NCI-H446 (cell line): Measurements from ENCODE around the gene SLC20A1.
"Not testable (repeated sequence)": the region's sequence is repeated elsewhere in the genome, so short reads cannot be mapped to it uniquely, and the experiment has no call there.

Source experiments
- DNase-seq, 2 experiments: peaks; one replicate each; lab custom pipeline; 2025; lab: John Stamatoyannopoulos, UW

Gene SLC20A1

DNA sequence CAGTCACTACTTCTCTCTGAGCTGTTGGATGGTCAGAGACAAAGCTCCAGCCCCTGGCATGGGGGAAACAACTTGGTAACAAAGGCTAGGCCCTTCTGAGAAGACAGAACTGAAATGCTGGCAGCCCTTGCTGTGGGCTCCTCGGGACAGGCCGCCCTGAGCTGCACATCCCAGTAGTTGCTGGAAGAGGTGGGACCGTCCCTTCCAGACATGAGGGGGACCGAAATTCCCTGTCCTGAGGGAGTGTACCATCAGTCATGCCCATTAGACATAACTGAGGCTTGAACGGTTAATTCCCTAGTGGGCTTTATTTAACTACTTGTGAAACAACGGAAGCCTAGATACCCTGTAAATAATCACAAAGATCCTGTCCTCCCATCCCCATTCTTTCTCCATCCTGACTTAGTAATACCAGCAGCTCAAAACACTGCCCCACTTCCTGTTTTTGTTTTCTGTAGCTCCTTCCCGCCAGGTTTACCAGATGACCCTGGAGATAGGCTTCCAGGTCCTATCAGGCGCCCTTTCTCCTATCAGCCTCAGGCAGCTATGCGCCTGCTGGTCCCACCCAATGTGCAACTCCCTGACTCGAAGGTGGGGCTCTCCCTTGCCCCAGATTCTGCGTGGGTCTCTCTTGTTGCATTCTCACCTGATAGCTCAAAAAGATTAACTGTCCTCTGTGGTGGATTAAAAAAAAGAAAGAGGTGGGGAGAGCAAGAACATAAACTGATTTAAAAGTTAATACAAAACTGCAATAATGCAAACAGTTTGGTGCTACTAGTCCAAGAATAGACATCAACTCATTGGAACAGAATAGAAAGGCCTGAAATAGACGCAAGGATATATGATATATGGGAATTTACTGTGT is 38.0 kb downstream of the SLC20A1 start:
- DNase-seq, result no peak

DNA sequence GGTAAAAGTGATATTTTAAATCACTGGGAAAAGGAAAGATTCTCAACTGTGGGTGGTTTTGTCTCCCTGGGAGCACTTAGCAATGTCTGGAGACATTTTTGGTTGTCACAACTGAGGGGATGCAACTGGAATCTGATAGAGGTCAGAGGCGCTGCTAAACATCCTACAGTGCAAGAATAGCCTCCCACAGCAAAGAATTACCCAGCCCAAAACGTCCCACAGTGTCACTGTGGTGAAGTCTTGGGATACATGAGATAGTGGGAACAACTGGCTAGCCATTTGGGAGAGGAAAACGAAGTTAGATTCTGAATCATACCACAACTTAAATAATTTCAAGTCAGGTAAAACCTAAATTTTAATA is 38.7 kb downstream of the SLC20A1 start:
- DNase-seq, result no peak

GRCh38 chr2:112685271-112685884 is 39.6 kb downstream of the SLC20A1 start:
- DNase-seq, result no peak

- DNase-seq, result peak; percentile 8 to 87
Observed at GRCh38 chr2:112686348-112687217, 40.8 kb downstream of the SLC20A1 start.

DNA sequence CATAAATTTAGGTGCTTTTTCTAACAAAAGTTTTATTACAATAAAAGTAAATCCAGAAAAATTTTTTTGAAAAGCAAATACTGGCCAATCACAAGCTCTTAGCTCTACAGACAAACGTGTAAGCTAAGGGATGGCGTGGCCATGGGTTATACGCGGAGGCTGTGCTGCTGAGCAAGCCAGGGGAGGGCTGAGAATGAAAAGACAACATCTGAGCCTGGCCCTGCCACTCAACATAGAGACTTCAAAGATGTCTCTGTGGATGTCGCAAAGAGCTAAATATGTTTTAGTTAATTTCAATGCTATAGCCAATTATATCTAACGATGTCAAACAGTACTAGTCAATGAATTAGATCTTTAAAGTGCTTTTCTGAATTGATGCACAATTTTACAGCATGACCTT is 41.8 kb downstream of the SLC20A1 start:
- no peak for DNase-seq

DNA sequence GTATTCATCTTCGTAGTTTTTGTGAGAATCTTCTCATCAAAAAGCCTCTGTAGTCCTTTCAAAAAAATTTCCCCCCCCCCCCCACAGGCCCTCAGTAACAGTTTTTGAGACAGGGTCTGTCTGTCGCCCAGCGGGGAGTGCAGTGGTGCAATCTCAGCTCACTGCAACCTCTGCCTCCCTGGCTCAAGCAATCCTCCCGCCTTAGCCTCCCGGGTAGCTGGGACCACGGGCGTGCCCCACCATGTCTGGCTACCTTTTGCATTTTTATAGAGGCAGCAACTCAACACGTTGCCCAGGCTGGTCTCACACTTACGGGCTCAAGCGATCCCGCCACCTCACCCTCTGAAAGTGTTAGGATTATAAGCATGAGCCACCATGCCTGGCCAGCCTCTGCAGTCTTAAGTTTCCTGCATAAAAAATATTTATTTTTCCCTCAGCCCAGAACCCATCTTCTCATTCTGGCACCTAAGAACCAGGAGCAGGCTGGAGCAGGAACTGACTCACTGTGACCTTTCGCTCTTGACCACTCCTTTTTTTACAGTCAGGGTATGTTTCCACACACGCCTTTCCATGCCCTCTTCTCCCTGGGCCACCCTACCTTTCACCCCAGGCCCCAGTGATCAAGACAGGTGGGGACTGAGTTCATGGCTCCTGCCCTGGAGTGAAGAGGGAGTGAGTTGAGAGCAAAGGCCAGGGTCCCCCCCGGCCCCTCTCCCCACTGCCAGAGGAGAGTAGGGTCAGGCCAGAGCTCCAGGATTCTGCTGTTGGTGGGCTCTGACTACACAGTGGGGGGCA is 42.5 kb downstream of the SLC20A1 start:
- DNase-seq, result no peak

GRCh38 chr2:112690853-112691401 is 45.2 kb downstream of the SLC20A1 start:
- DNase-seq, result peak; percentile 36 to 61

DNA sequence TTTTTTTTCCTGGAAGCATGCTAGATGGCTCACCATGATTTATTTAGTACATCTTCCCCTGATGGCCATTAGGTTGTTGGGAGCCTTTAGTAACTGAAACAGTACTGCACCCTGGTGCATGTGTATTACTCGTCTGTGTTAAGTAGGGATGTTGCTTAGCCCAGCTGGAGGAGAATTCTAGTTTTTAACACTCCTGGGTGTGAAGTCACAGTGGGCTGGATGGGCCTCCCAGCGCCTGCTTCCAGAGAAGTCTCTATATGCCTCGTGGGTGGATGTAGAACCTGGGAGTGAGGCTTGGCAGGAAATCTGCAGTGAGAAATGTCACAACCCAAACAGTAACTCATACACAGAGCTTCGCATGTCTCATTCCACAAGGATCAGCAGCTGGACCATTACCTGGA is 46.1 kb downstream of the SLC20A1 start:
- DNase-seq, result no peak

DNA sequence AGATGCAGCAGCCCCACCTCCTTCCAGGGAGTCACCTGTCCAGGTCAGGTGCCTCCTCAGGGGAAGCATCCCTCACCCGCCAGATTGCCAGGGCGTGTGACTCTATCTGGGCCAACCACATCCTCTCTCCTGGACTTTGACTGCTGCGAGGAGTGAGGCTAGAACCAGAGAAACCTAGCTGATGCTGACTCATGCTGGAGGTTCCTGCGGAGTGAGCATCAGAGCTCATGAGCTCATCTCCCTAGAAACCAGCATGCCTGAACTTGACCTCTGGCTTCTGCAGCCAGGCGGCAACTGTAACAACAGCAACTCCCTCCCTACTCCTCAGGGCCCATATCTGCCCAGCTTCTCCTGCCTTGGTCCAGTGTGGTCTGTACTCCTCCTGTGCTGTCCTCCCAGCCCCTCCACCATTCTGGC is 46.8 kb downstream of the SLC20A1 start:
- peak in 1 of 2 experiments; percentile 42 for DNase-seq

DNA sequence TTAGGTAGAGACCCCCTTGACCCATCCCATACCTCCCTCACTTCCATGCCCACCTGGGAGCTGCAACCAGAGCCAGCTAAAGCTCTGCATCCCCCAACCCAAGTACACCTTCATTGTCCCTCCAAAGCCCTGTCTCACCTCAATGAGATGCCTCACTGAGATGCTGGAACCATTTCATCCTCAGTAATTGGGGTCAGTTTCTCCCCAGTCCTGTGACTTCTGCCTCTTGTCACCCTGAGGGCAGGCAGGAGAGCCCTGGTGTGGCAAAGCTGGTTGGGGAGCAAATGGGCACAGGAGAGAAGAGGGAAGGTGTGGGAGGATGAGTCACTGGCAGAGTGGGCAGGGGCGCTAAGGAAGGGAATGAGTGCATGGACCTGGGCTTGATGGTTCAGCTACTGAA is 47.2 kb downstream of the SLC20A1 start:
- no peak for DNase-seq

GRCh38 chr2:112693596-112693995 is 47.9 kb downstream of the SLC20A1 start:
- DNase-seq, result no peak

DNA sequence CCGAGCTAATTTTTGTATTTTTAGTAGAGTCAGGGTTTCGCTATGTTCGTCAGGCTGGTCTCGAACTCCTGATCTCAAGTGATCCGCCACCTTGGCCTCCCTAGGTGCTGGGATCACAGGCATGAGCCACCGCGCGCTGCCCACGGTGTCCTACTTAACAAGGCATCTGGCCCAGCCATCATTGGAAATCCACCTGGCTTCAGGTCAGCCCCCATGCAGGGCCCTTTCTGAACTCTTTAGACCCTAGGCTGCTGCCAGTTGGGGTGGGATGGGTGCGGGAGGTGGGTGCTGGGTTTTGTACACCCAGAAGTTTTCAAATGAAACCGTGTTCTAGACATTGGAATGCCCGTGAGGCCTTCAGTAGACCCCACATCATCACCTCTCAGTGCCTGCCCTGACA is 48.4 kb downstream of the SLC20A1 start:
- no peak for DNase-seq

GRCh38 chr2:112698834-112699515 is 53.2 kb downstream of the SLC20A1 start:
- no peak for DNase-seq

GRCh38 chr2:112699984-112700667 is 54.4 kb downstream of the SLC20A1 start:
- DNase-seq, result no peak

- DNase-seq, result peak in 1 of 2 experiments; percentile 33
Observed at GRCh38 chr2:112701052-112701451, 55.3 kb downstream of the SLC20A1 start.

DNA sequence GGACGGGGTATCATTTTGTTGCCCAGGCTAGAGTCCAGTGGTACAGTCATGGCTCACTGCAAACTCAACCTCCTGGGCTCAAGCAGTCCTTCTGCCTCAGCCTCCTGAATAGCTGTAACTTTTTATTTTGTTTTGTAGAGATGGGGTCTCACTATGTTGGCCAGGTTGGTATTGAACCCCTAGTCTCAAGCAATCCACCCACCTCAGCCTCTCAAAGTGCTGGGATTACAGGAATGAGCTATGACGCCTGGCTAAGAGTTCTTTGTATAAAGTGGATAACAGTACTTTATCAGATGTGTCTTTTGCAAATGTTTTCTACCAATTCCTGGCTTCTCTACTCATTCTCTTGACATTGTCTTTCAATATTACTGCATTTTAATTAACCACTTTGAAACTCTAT is 57.9 kb downstream of the SLC20A1 start:
- no peak for DNase-seq

- no peak for DNase-seq
Observed at GRCh38 chr2:112705575-112705974, 59.8 kb downstream of the SLC20A1 start.

DNA sequence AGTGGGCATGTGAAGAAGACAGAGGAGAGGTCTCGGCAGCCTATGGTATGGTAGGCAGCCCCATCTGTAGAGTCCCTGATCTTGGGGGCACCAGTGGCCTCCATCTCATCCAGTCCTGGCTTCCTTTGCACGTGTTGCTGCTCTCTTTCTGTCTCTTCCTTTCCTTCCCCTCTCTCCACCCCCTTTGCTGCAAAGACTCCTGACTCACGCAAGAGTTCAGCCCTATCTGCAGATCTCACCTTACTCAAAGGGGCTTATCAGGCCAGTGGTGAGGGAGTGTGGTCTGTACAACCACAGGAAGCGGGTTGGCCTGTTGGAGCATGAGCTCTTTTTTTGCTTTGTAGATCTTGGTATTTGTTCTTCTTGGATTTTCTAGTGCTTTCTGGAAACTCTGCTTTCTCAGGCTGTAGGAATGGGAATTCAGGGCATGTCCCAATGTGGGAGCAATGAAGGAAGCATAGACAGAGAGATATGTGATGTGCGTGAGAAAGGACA is 60.5 kb downstream of the SLC20A1 start:
- no peak for DNase-seq

GRCh38 chr2:112706947-112707346 is 61.2 kb downstream of the SLC20A1 start:
- DNase-seq, result not testable (repeated sequence)

GRCh38 chr2:112708968-112709367 is 63.2 kb downstream of the SLC20A1 start:
- DNase-seq, result no peak
